Loucy (cell line): Measurements from ENCODE around the gene SLC7A11.

Source experiments
- EZH2phosphoT487 ChIP-seq: fragments of 200-600 bp; IDR thresholded peaks from 2 replicates; pipeline ENCODE4 v1.6.1; 2018; ENCODE audit warnings: antibody characterized with exemption, mild to moderate bottlenecking, moderate library complexity, borderline replicate concordance
- TF ChIP-seq, protein P1 (sequence below): fragments of 200-600 bp; sonication (generic); conservative IDR thresholded peaks from 2 replicates; pipeline ENCODE4 v1.5.1; 2014; ENCODE audit warnings: mild to moderate bottlenecking, antibody characterized with exemption, low read length

DNA sequence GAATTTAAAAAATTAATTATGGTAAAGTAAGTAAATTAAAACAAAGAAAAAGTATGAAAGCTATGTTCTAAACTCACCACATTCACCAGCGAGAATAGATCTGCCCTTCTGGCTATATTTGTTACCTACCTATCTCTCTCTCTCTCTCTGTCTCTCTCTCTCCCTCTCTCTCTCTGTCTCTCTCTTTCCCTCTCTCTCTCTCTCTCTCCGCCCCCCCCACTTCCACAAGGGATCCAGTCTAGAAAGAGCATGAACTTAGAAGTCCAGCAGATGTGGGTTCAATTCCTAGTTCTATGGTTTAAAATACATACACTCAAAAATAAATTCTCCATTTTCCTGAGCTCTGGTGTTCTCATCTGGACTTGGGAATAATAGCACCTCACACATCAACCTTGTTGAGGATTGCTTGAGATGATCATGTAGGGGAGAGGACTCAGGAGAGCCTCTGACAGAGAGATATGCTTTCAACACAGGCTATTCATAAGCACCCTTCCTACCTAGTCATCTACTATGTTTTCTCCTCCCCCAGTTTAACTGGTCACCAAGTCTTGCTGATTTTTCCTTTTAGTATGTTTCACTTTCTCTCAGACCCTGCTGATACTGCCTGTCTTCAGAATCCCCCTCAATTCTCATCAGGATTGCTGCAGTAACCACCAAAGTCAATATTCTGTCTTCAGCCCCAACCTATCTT, 64.7 kb downstream of the SLC7A11 start:
- TF ChIP-seq, protein P1, sequence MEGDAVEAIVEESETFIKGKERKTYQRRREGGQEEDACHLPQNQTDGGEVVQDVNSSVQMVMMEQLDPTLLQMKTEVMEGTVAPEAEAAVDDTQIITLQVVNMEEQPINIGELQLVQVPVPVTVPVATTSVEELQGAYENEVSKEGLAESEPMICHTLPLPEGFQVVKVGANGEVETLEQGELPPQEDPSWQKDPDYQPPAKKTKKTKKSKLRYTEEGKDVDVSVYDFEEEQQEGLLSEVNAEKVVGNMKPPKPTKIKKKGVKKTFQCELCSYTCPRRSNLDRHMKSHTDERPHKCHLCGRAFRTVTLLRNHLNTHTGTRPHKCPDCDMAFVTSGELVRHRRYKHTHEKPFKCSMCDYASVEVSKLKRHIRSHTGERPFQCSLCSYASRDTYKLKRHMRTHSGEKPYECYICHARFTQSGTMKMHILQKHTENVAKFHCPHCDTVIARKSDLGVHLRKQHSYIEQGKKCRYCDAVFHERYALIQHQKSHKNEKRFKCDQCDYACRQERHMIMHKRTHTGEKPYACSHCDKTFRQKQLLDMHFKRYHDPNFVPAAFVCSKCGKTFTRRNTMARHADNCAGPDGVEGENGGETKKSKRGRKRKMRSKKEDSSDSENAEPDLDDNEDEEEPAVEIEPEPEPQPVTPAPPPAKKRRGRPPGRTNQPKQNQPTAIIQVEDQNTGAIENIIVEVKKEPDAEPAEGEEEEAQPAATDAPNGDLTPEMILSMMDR: no peak
- TF ChIP-seq EZH2phosphoT487: no peak
